ENCODE measurements around the gene SLCO2A1.

SLCO2A1 gene

GRCh38 chr3:133998691-133999241 is 31.0 kb downstream of the SLCO2A1 start:
- DNase-seq = no peak

- no peak for DNase-seq
Measured at GRCh38 chr3:133997871-133998635, 31.7 kb downstream of the SLCO2A1 start.

GRCh38 chr3:133996996-133997395 is 32.7 kb downstream of the SLCO2A1 start:
- DNase-seq = no peak

- DNase-seq = no peak
Measured at GRCh38 chr3:133996251-133996661, 33.5 kb downstream of the SLCO2A1 start.

- DNase-seq = no peak
Measured at GRCh38 chr3:133995264-133995663, 34.5 kb downstream of the SLCO2A1 start.

- DNase-seq = no peak
Measured at GRCh38 chr3:133994166-133994890, 35.4 kb downstream of the SLCO2A1 start.

- no peak for DNase-seq
Measured at GRCh38 chr3:133992951-133993620, 36.6 kb downstream of the SLCO2A1 start.

GRCh38 chr3:133992381-133992780 is 37.3 kb downstream of the SLCO2A1 start:
- DNase-seq = no peak

GRCh38 chr3:133991637-133992036 is 38.1 kb downstream of the SLCO2A1 start:
- DNase-seq = no peak

- no peak for DNase-seq
Measured at GRCh38 chr3:133991209-133991608, 38.5 kb downstream of the SLCO2A1 start.

- no peak for DNase-seq
Measured at GRCh38 chr3:133989936-133990702, 39.6 kb downstream of the SLCO2A1 start.

GRCh38 chr3:133988631-133989161 is 41.0 kb downstream of the SLCO2A1 start:
- DNase-seq = no peak

GRCh38 chr3:133987948-133988484 is 41.7 kb downstream of the SLCO2A1 start:
- no peak for DNase-seq

- DNase-seq = no peak
Measured at GRCh38 chr3:133987136-133987535, 42.6 kb downstream of the SLCO2A1 start.

- DNase-seq = no peak
Measured at GRCh38 chr3:133986311-133986710, 43.4 kb downstream of the SLCO2A1 start.

GRCh38 chr3:133984975-133985374 is 44.8 kb downstream of the SLCO2A1 start:
- DNase-seq = no peak

- no peak for DNase-seq
Measured at GRCh38 chr3:133983576-133984560, 45.9 kb downstream of the SLCO2A1 start.

GRCh38 chr3:133983126-133983525 is 46.6 kb downstream of the SLCO2A1 start:
- DNase-seq = no peak

- no peak for DNase-seq
Measured at GRCh38 chr3:133980550-133980949, 49.2 kb downstream of the SLCO2A1 start.

- no peak for DNase-seq
Measured at GRCh38 chr3:133980035-133980434, 49.7 kb downstream of the SLCO2A1 start.

- no peak for DNase-seq
Measured at GRCh38 chr3:133979553-133979952, 50.2 kb downstream of the SLCO2A1 start.
